Activated T-helper 1 cell treated with Interleukin-2 at 50 U/mL for 16 hours (primary cell): ENCODE results near the gene BIRC6.
"Not testable (repeated sequence)": the region's sequence is repeated elsewhere in the genome, so short reads cannot be mapped to it uniquely, and the experiment has no call there.

Experiments
- DNase-seq: peaks from one replicate; pipeline ENCODE4 v3.0.0-alpha.2; 2020; ENCODE audit warnings: low read depth

BIRC6 gene

DNA sequence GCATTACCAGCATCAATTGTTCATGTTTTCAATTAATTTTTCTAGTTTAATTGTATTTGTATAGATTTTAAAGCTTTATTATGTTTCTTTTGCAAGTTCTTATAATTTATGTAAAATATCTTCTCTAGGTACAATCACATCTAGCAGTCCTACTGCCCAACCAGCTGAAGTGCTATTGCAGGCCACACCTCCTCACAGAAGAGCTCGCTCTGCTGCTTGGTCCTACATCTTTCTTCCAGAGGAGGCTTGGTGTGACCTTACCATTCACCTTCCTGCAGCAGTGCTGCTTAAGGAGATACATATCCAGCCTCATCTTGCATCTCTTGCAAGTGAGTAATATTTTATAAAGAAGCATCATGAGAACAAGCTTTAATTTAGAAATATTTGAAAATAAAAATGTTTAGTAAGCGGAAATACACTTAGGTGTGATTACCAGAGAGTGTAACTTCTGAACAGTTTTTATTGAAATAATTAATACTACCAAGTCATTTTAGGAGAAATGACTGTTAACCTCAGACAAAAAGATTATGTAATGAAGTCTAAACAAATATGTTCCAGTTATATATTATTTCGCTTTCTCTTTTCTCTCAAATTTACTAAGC is 148.2 kb downstream of the BIRC6 start:
- DNase-seq: no peak

GRCh38 chr2:32506446-32506845 is 149.6 kb downstream of the BIRC6 start:
- DNase-seq: no peak

- no peak for DNase-seq
These were observed 158.1 kb downstream of the BIRC6 start for GRCh38 chr2:32514946-32515345.

- DNase-seq: no peak
These were observed 159.7 kb downstream of the BIRC6 start for GRCh38 chr2:32516567-32516966.

- no peak for DNase-seq
These were observed 165.9 kb downstream of the BIRC6 start for GRCh38 chr2:32522770-32523169.

DNA sequence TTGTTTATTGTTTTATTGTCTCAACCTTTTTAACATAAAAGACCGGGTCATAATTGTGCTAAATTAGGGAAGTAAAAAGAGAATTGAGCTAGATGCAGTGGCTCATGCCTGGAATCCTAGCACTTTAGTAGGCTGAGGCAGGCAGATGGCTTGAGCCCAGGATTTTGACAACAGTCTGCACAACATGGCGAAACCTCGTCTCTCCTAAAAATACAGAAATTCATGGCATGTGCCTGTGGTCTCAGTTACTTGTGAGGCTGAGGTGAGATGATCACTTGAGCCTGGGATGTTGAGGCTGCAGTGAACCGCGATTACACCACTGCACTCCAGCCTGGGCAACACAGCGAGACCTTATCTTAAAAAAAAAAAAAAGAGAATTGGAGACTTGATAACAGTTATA is 166.9 kb downstream of the BIRC6 start:
- no peak for DNase-seq

DNA sequence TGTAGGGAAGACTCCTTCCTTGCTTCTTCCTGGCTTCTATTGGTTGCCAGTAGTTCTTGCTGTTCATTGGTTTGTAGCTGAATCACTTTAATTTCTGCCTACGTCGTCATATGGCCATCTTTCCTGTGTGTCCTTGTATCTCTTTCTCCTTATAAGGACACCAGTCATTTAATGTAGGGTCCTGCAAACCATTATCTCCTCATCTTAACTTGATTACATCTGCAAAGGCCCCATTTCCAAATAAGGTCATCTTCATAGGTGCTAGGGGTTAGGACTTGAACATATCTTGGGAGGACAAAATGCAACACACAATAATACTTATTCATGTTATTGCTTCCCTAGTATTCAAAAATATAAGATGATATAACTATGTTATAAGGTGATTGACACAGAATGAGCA is 175.5 kb downstream of the BIRC6 start:
- no peak for DNase-seq

DNA sequence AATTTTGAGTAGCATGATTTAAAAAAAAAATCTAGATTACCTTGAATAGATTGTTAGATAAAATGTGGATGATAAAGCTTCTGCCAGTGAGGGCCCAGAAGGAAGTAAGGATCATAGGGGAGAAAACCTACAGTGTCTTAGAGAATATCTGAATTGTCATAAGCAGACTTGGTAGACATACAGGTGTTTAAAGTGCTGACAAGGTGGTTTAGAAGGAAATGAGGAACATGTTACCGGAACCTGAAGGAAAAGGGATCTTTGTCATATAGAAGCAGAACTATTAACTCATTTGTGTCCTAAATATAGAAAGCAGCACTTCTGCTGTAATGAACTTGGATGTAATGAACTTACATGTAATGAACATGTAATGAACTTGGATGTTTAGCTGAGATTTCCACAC is 176.1 kb downstream of the BIRC6 start:
- DNase-seq: no peak

DNA sequence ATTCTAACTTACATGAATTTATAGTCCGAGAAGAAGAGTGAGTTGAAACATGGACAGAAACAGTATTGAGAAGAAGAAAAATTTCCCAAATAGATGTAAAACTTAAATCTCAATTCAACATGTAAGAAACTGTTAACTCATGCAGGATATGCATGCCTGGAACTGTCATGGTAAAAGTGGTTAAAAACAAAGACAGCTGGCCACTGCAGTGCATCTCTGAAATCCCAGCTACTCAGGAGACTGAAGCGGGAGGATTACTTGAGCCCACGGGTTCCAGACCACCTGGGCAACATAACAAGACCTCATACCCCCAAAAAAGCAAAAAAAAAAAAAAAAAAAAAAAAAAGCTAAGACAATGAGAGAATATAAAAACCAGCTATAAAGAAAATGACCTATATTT is 178.0 kb downstream of the BIRC6 start:
- DNase-seq: no peak

- DNase-seq: no peak
These were observed 181.9 kb downstream of the BIRC6 start for GRCh38 chr2:32538735-32539134.

DNA sequence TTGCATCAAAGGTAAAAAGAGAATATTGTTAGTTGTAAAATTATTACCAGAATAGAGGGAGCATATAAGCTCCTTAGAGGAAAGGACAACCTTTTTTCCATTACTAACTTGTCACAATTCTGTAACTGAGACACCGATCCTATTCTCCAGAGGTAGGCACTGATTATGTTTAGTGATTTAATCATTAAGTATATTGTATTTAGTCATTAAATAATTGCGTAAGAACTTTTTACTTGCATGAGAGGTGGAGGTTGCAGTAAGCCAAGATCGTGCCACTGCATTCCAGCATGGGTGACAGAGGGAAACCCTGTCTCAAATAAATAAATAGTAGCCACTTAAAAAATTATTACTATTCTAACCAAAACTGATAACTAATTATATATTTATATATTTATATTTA is 195.7 kb downstream of the BIRC6 start:
- not testable (repeated sequence) for DNase-seq

DNA sequence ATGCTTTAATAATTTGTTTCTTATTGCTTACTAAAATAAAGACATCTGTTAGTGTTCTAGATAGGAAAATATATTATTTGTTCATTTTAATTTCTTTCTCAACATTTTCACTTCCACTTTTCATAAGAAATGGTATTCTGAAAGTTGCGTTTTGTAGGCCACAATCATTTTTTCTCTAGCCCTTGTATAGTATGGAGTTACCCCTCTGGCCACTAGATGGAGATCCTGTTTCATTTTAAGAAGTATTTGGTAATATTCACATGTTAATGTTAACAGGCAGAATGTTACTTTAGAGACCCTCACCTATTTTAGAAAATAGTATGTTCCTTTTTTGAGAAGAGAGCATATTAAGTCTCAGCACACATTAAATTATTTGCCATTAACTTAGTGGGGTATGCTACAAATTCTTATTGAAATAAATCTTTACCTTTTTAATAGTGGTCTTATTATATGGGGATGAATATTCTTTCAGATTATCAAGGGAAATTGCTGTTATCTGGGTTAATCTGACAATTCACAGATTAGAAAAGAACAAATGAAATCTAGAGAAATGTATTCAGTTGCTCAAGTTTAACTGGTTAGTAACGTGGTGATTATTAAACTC is 197.1 kb downstream of the BIRC6 start:
- DNase-seq: no peak

GRCh38 chr2:32558492-32558891 is 201.7 kb downstream of the BIRC6 start:
- no peak for DNase-seq

GRCh38 chr2:32559136-32559535 is 202.3 kb downstream of the BIRC6 start:
- no peak for DNase-seq

DNA sequence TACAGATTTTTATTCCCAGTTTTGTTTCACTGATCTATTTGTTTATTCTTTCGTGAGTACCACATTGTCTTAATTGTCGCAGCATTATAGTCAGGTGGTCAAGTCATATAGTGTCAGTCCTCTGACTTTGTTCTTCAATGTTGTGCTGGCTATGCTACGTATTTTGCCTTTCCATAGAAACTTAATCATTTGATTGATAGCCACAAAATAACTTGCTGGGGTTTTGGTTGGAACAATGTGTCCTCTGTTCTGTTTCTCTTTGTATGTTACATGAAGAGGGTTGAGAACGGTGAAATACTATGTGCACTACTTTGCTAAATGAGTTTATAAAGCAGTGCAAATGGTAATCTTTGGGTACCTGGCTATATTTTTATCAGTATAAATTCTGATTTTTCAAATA is 206.1 kb downstream of the BIRC6 start:
- no peak for DNase-seq

GRCh38 chr2:32564417-32565035 is 207.7 kb downstream of the BIRC6 start:
- DNase-seq: no peak

GRCh38 chr2:32565902-32566301 is 209.1 kb downstream of the BIRC6 start:
- DNase-seq: no peak

- DNase-seq: no peak
These were observed 215.2 kb downstream of the BIRC6 start for GRCh38 chr2:32572030-32572429.

DNA sequence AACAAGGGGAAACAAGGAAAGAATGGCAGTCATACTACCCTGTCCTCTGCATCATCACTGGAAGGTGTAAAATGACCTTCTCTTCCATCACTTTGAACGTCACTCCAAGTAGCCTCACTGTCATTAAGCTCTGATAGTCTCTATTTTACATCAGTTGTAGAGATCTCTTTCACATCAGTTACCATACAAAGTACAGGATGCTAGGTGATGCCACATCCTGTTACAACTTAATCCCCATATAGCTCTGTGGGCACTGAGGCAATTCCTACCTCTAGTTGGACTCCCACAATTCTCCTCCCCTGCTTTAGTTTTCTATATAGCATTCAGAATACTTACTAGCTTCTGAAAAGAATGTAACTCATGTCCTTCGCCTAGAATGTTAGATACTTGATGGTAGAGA is 215.9 kb downstream of the BIRC6 start:
- no peak for DNase-seq

DNA sequence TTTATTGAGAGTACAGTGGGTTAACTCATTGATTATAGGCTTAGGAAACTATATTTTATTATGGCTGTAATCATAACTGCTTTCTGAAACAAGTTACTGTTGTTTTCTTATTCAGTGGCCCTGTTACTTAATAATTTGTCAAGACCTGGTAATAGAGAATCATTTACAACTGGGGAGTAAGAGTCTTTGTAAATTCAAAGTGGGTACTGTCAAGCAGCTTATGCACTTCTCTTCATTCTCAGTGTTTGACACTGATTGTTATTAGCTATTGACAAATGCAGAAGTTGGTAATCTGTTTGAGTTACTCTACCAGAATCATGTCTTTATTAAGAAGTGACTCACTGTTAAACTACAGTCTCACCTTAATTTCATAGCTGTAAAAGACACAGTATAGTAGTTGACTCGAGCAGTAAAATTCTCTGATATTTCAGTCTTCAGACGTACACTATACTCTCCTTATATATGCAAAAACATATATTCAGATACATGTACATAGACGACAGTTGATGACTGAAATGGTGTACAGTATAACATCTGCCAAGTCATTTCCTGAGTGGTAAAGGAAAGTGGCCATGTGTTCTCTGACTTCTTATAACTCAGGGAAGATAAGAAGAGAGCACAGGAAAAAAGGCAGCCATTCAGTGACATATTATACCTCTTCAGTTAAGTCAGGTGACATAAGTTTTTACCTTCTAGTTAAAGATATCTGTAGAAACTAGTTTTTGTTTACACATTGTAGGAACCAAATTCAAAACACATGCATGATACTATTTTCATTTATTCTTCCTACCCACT is 235.0 kb downstream of the BIRC6 start:
- DNase-seq: no peak

DNA sequence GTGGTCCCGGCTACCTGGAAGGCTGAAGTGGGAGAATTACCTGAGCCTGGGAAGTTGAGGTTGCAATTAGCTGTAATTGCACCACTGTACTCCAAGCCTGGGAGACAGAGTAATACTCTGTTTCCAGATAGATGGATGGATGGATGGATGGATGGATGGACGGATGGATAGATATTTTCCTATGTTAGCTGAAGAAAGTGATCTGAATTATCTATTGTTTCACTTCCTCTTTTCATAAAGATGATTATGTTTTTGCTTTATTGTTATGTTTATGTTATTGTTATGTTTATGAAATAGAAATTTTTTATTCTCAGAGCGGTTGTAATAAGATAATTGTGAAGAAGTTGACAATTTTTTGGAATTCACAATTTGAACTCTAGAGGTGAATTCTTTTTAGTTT is 237.8 kb downstream of the BIRC6 start:
- no peak for DNase-seq

DNA sequence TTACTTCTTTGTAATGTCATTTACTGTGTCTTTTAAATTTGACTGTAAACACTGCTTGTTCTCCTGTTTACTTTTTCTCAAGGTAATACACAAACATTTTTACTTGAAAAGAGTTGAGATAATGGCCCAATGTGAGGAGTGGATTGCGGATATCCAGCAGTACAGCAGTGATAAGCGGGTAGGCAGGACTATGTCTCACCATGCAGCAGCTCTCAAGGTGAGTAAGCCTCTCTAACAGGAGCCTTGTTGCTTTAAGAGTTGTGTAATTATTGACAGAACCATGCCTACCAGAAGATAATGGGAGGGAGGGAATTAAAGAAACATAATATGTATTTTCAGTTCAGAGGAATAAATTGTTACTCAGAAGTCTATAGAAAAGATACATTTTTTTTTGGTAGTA is 254.5 kb downstream of the BIRC6 start:
- DNase-seq: no peak

GRCh38 chr2:32611771-32612170 is 254.9 kb downstream of the BIRC6 start:
- DNase-seq: no peak
